Measurements from ENCODE around the gene SULT2B1.

SULT2B1 gene

GRCh38 chr19:48632692-48633147 is 80.7 kb downstream of the SULT2B1 start:
- Histone ChIP-seq H3K27ac (replicated peaks; ENCODE audit: low read length) (no peak overlapping the region), H3K79me1 (ENCODE audit: low read depth, low read length) (no peaks in the 10 kb centered on the region), H4K8ac (ENCODE audit: low read depth, low read length) (no peak overlapping the region), H3K9ac (ENCODE audit: low read depth, low read length, poor library complexity) (no peak overlapping the region), H2BK15ac (ENCODE audit: low read length) (no peak overlapping the region), H2BK12ac (ENCODE audit: low read length) (no peak overlapping the region), H4K91ac (ENCODE audit: low read depth, low read length, poor library complexity) (no peak overlapping the region), H3K4me2 (ENCODE audit: insufficient read depth, low read length, poor library complexity, severe bottlenecking) (no peak overlapping the region), H2AK5ac (ENCODE audit: low read depth, low read length) (peak overlapping the region; percentile 61), H3K23ac (ENCODE audit: low read depth, low read length, poor library complexity) (no peak overlapping the region), H3K18ac (ENCODE audit: low read length) (no peak overlapping the region), H3K4me3 (ENCODE audit: low read length in 2 of 2) (no peak overlapping the region), H3K14ac (ENCODE audit: low read length) (no peak overlapping the region), H3K4me1 (ENCODE audit: control insufficient read depth in 2 of 2, insufficient read depth in 1 of 2, low read depth in 1 of 2, low read length in 2 of 2) (peaks cover 28 to 41% of the 10 kb centered on the region in 2 donors), H3K27me3 (ENCODE audit: control insufficient read depth in 3 of 3, insufficient read depth in 3 of 3, low read depth in 1 of 3, low read length in 3 of 3) (peaks cover 0 to 4% (median 0%) of the 10 kb centered on the region in 3 experiments), H3K4ac (ENCODE audit: low read length) (no peak overlapping the region), H3K9me3 (replicated peaks in 1 of 2; ENCODE audit: control insufficient read depth in 2 of 2, insufficient read depth in 1 of 2, low read depth in 1 of 2, low read length in 2 of 2) (no peaks in the 10 kb centered on the region), H3K36me3 (replicated peaks in 1 of 2; ENCODE audit: control insufficient read depth in 2 of 2, insufficient read depth in 2 of 2, low read length in 2 of 2) (peaks cover 7 to 31% of the 10 kb centered on the region in 2 donors), H2BK120ac (ENCODE audit: low read depth, low read length) (no peak overlapping the region), H2BK5ac (ENCODE audit: low read length) (no peak overlapping the region), H2AFZ (ENCODE audit: low read length) (no peak overlapping the region)
- DNase-seq (ENCODE audit: low spot score) = no peak

- WGBS, 2 donors (ENCODE audit: extremely low coverage in 2 of 2, insufficient read length in 2 of 2, insufficient replicate concordance in 1 of 2) = no CpG with 5 or more reads among the region's 22 CpGs
- H3K4ac ChIP-seq (ENCODE audit: low read length) = no peak overlapping the region
- H4K8ac ChIP-seq (ENCODE audit: low read depth, low read length) = peak overlapping the region; percentile 19
- no peak overlapping the region for H3K4me2 ChIP-seq (ENCODE audit: insufficient read depth, low read length, poor library complexity, severe bottlenecking)
- peaks cover 7 to 25% of the 10 kb centered on the region in 2 donors for H3K36me3 ChIP-seq (replicated peaks in 1 of 2; ENCODE audit: control insufficient read depth in 2 of 2, insufficient read depth in 2 of 2, low read length in 2 of 2)
- H3K9ac ChIP-seq (ENCODE audit: low read depth, low read length, poor library complexity) = no peak overlapping the region
- no peak overlapping the region for H2AFZ ChIP-seq (ENCODE audit: low read length)
- H3K23ac ChIP-seq (ENCODE audit: low read depth, low read length, poor library complexity) = no peak overlapping the region
- H3K9me3 ChIP-seq (replicated peaks in 1 of 2; ENCODE audit: control insufficient read depth in 2 of 2, insufficient read depth in 1 of 2, low read depth in 1 of 2, low read length in 2 of 2) = no peaks in the 10 kb centered on the region
- peaks cover 0 to 4% (median 0%) of the 10 kb centered on the region in 3 experiments for H3K27me3 ChIP-seq (ENCODE audit: control insufficient read depth in 3 of 3, insufficient read depth in 3 of 3, low read depth in 1 of 3, low read length in 3 of 3)
- H4K91ac ChIP-seq (ENCODE audit: low read depth, low read length, poor library complexity) = no peak overlapping the region
- no peak overlapping the region for H3K18ac ChIP-seq (ENCODE audit: low read length)
- no peak overlapping the region for H3K4me3 ChIP-seq (ENCODE audit: low read length in 2 of 2)
- H2BK15ac ChIP-seq (ENCODE audit: low read length) = no peak overlapping the region
- H2BK5ac ChIP-seq (ENCODE audit: low read length) = no peak overlapping the region
- H3K79me1 ChIP-seq (ENCODE audit: low read depth, low read length) = no peaks in the 10 kb centered on the region
- H2BK12ac ChIP-seq (ENCODE audit: low read length) = no peak overlapping the region
- H3K14ac ChIP-seq (ENCODE audit: low read length) = no peak overlapping the region
- H3K27ac ChIP-seq (replicated peaks; ENCODE audit: low read length) = no peak overlapping the region
- peaks cover 29 to 42% of the 10 kb centered on the region in 2 donors for H3K4me1 ChIP-seq (ENCODE audit: control insufficient read depth in 2 of 2, insufficient read depth in 1 of 2, low read depth in 1 of 2, low read length in 2 of 2)
- no peak overlapping the region for H2BK120ac ChIP-seq (ENCODE audit: low read depth, low read length)
- DNase-seq (ENCODE audit: low spot score) = no peak
- H2AK5ac ChIP-seq (ENCODE audit: low read depth, low read length) = peak overlapping the region; percentile 61
Measured at GRCh38 chr19:48633148-48634035, 81.4 kb downstream of the SULT2B1 start.

GRCh38 chr19:48634036-48634342 is 82.0 kb downstream of the SULT2B1 start:
- Histone ChIP-seq H3K36me3 (replicated peaks in 1 of 2; ENCODE audit: control insufficient read depth in 2 of 2, insufficient read depth in 2 of 2, low read length in 2 of 2) (peaks cover 7 to 19% of the 10 kb centered on the region in 2 donors), H3K9me3 (replicated peaks in 1 of 2; ENCODE audit: control insufficient read depth in 2 of 2, insufficient read depth in 1 of 2, low read depth in 1 of 2, low read length in 2 of 2) (no peaks in the 10 kb centered on the region), H3K4ac (ENCODE audit: low read length) (no peak overlapping the region), H3K9ac (ENCODE audit: low read depth, low read length, poor library complexity) (no peak overlapping the region), H3K4me3 (ENCODE audit: low read length in 2 of 2) (peak overlapping the region in 1 of 2 donors; percentile 11), H2BK5ac (ENCODE audit: low read length) (no peak overlapping the region), H2AK5ac (ENCODE audit: low read depth, low read length) (no peak overlapping the region), H3K4me1 (ENCODE audit: control insufficient read depth in 2 of 2, insufficient read depth in 1 of 2, low read depth in 1 of 2, low read length in 2 of 2) (peaks cover 34 to 47% of the 10 kb centered on the region in 2 donors), H3K18ac (ENCODE audit: low read length) (no peak overlapping the region), H3K14ac (ENCODE audit: low read length) (no peak overlapping the region), H2AFZ (ENCODE audit: low read length) (peak overlapping the region; percentile 35), H2BK15ac (ENCODE audit: low read length) (no peak overlapping the region), H3K4me2 (ENCODE audit: insufficient read depth, low read length, poor library complexity, severe bottlenecking) (no peak overlapping the region), H3K23ac (ENCODE audit: low read depth, low read length, poor library complexity) (no peak overlapping the region), H3K27ac (replicated peaks; ENCODE audit: low read length) (no peak overlapping the region), H4K91ac (ENCODE audit: low read depth, low read length, poor library complexity) (no peak overlapping the region), H2BK120ac (ENCODE audit: low read depth, low read length) (no peak overlapping the region), H2BK12ac (ENCODE audit: low read length) (no peak overlapping the region), H3K27me3 (ENCODE audit: control insufficient read depth in 3 of 3, insufficient read depth in 3 of 3, low read depth in 1 of 3, low read length in 3 of 3) (peaks cover 0 to 4% (median 0%) of the 10 kb centered on the region in 3 experiments), H3K79me1 (ENCODE audit: low read depth, low read length) (no peaks in the 10 kb centered on the region), H4K8ac (ENCODE audit: low read depth, low read length) (no peak overlapping the region)
- no CpG with 5 or more reads among the region's 7 CpGs for WGBS, 2 donors (ENCODE audit: extremely low coverage in 2 of 2, insufficient read length in 2 of 2, insufficient replicate concordance in 1 of 2)
- no peak for DNase-seq (ENCODE audit: low spot score)

GRCh38 chr19:48634424-48635262 is 82.7 kb downstream of the SULT2B1 start:
- Histone ChIP-seq H3K14ac (ENCODE audit: low read length) (no peak overlapping the region), H3K4me1 (ENCODE audit: control insufficient read depth in 2 of 2, insufficient read depth in 1 of 2, low read depth in 1 of 2, low read length in 2 of 2) (peaks cover 31 to 47% of the 10 kb centered on the region in 2 donors), H2AK5ac (ENCODE audit: low read depth, low read length) (peak overlapping the region; percentile 23), H3K36me3 (replicated peaks in 1 of 2; ENCODE audit: control insufficient read depth in 2 of 2, insufficient read depth in 2 of 2, low read length in 2 of 2) (peaks cover 9 to 13% of the 10 kb centered on the region in 2 donors), H3K27me3 (ENCODE audit: control insufficient read depth in 3 of 3, insufficient read depth in 3 of 3, low read depth in 1 of 3, low read length in 3 of 3) (peaks cover 0 to 4% (median 0%) of the 10 kb centered on the region in 3 experiments), H2BK120ac (ENCODE audit: low read depth, low read length) (no peak overlapping the region), H2AFZ (ENCODE audit: low read length) (peak overlapping the region; percentile 83), H3K4me3 (ENCODE audit: low read length in 2 of 2) (peak overlapping the region; percentile 15 to 71), H3K9ac (ENCODE audit: low read depth, low read length, poor library complexity) (no peak overlapping the region), H2BK12ac (ENCODE audit: low read length) (no peak overlapping the region), H3K27ac (replicated peaks; ENCODE audit: low read length) (peak overlapping the region; percentile 57), H3K4ac (ENCODE audit: low read length) (no peak overlapping the region), H2BK15ac (ENCODE audit: low read length) (peak overlapping the region; percentile 46), H3K18ac (ENCODE audit: low read length) (peak overlapping the region; percentile 81), H2BK5ac (ENCODE audit: low read length) (peak overlapping the region; percentile 83), H4K8ac (ENCODE audit: low read depth, low read length) (no peak overlapping the region), H4K91ac (ENCODE audit: low read depth, low read length, poor library complexity) (no peak overlapping the region), H3K9me3 (replicated peaks in 1 of 2; ENCODE audit: control insufficient read depth in 2 of 2, insufficient read depth in 1 of 2, low read depth in 1 of 2, low read length in 2 of 2) (peaks cover 0 to 3% of the 10 kb centered on the region in 2 donors), H3K4me2 (ENCODE audit: insufficient read depth, low read length, poor library complexity, severe bottlenecking) (peak overlapping the region; percentile 97), H3K23ac (ENCODE audit: low read depth, low read length, poor library complexity) (no peak overlapping the region), H3K79me1 (ENCODE audit: low read depth, low read length) (no peaks in the 10 kb centered on the region)
- no CpG with 5 or more reads among the region's 37 CpGs for WGBS, 2 donors (ENCODE audit: extremely low coverage in 2 of 2, insufficient read length in 2 of 2, insufficient replicate concordance in 1 of 2)
- peak; percentile 87 for DNase-seq (ENCODE audit: low spot score)
